GM19463 (cell line): ENCODE measurements around the gene RRP8.

Source experiments
- ATAC-seq: cut with Tn5 transposase; IDR thresholded peaks from one replicate; pipeline ENCODE4 v1.9.1; 2021; ENCODE audit warnings: mild to moderate bottlenecking, moderate library complexity; ENCODE audit not compliant: unreplicated experiment

The RRP8 gene

DNA sequence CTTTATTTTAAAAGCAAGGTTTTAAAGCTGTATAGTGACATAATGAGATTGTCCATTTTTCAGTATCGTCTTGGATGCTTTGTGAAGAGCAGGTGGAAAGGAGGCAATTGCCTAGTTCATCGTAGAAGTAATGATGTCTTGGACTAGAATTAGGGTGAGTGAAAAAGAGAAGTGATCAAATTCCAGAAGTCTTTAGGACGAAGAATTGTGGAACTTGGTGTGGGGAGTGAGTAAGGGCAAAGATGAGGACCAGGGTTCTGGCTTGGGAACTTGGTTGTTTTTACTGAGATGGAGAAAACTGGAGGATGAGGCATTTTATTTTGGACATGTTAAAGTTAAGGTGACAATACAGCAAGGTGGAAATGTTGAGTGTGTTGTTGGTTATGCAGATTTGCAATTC lies 1.4 kb upstream of the RRP8 start:
- ATAC-seq, result no peak

DNA sequence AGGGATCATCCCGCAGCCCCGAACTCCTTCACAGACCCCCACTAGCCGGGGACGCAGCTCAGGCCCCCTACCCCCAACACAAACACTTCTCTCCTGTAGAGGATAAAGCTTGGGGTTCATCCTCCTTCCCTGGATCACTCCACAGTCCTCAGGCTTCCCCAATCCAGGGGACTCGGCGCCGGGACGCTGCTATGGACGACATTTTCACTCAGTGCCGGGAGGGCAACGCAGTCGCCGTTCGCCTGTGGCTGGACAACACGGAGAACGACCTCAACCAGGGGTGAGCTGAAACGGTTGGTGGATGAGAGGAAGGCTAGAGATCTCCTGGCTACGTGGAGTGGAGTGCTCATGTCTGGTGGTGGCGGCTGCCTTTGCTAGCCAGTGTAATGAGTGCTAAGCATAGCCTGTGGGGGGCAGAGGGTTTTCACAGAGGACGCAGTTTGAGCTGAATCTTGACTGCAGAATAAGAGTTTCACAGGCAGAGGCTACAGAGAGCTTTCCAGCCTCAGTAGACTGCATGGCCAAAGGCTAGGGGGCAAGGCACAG lies 738 bp upstream of the RRP8 start:
- peak; percentile 34 for ATAC-seq

DNA sequence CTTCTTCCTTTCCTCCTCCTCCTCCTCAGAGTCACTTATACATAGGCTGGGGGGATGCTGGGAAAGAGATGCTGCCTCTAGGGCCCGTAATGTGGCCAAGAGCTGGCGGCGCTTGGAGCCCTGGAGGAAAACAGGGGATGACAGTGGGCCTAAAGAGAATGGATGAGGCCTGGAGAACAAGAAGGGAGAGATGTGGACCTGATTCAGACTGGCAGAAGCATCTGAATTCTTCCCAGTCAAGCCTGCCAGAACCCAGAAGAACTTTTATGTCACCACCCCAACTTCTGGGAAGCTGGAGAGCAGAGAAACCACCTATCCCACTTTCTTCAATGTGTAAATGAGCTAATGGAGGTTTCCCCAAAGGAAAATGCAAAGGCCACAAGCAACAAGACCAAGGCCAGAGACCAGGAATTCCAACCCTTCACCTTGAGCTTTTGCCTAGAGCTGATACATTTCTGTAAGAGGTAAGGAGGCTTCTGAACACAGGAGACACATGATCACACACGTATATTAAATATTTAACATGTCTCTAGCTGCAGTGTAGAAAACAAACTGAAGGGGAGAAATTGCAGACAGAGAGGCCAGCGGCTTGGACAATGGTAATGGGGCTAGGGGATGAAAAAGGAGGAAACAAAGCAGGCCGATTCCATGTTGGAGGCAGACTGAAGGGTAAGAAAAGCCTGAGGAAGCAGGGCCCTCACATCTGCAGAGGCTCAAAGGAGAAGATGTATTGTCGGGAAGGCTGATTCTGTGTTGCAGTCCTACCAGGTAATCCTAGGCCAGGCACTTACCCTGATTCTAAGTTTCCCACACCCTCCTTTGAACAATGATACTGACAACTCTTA lies 1.1 kb downstream of the RRP8 start:
- no peak for ATAC-seq

DNA sequence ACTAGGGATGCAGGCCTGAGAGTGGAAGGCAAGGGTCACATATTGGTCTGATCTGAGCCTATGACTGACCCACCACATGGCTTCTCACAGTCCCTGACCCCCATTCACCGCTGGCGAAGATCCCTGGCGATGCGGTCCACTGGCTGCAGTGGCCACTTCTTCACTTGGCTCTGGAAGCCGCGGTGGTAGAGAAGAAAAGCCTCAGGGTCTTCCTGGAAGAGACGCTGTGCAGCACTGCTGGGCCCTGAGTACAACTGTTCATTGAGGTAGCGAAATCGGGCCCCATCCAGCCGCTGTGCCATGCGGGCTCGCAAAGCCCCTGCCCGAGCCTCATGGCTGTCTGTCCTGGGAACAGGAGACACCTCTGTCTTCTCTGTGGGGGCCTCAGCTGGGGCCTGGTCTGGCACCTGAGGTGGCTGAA lies 2.4 kb downstream of the RRP8 start:
- ATAC-seq, result no peak

DNA sequence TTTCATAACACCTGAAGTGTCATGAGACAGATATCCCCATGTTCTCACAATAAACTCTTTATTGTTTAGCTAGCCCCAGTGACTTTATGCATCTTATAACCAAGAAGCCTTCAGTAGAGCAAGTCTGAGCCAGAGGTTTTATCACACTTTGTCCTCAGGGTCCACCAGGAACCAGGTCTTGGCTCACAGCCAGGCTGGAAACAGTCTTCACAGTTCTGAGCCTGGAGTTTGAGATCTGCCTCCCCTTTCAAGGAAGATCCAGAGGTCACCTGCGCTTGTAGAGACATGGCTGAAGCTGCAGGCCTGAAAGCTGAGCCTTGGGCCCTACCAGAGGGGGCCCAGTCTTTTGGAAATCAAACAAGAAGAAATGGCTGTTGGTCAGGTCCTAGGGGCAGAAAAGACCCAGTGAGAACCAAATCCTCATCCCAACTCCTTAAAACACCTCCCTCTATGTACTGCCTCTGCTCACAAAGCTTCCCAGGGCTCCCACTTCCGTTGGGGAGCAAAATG lies 3.5 kb downstream of the RRP8 start:
- ATAC-seq, result no peak

GRCh38 chr11:6599449-6599848 lies 4.0 kb downstream of the RRP8 start:
- ATAC-seq, result no peak

DNA sequence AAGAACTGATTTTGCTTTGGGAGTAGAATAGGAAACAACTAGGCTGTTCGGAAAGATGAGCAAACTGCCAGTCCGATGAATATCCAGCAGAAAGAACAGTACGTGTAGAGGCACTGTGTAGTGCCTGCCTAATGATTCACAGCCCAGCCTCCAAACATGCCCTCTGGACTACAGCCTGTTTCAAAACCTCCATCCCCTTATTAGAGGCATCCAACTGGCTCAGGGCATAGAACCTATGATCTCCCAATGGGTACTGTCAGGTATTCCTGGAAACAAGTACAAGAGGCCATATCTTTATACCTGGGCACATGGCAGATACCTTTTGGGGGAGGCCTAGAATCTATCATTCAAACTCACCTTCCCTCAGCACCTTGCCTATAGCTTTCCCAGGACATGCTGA lies 4.9 kb downstream of the RRP8 start:
- no peak for ATAC-seq

DNA sequence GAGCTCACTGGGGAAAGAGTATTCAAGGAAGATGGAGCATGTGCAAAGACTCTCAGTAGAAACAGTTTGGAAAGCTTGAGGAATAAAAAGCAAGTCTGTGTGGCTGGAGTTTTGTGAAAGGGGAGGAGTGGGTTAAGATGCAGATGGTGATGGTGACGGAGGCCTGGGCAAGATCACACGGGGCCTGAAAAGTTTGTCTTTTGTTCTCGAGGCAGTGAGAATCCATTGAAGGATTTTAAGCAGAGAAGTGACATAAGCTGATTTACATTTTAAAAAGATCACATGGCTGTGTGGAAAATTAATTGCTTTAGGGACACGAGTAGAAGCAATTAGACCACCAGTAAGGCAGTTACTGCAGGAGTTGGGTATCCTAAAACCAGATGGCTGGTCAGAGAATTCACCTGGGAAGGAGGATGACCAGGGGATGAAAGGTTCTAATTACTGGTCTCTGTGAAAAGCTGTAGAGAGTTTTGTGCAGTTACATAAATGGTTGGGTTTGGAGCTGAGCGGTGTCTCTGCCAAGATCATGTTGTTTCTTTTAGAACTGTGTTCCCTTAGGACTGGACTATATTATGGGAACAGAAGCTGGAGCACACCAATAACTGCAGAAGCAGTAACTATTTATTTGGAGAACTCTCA lies 7.1 kb downstream of the RRP8 start:
- no peak for ATAC-seq

DNA sequence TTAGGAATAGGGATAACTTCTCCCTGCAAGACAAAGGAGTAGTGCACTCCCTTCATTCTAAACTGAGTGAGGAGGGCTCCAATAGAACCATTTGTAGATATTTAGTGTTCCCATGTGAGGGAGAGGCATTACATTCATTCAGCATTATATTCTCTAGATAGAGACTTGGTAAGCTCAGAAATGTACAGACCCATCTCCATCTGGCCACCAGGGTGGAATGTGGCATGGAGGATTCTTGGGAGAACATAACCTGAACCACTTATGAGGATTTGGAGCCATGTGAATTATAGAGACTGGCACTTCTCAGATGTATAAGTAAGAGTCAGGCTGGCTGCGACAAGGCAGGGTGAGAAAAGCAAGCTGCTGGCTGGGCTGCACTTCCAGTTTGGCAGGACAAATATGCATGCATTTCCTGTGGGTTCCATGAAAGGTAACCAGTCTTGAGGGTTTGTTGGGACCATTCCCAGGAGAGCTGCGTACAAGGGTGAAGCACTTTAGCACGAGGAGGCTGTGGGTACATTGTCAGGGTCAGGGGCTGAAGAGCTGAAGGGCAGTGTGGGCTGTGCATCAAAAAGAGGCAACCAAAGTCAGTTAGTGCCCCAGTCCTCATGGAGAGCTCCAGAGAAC lies 9.2 kb downstream of the RRP8 start:
- ATAC-seq, result no peak

DNA sequence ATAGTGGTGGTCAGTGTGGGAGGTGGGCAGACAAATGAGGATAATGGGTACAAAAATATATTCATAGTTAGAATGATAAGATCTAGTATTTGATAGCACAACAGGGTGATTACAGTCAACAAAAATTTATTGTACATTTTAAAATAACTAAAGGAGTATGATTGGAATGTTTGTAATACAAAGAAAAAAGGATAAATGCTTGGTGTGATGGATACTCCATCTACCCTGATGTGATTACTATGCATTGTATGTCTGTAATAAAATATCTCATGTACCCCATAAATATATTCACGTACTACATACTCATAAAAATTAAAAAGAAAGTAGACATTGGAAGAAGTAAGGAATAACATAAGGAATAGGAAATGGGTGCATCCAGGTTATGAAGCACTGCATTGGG lies 15.4 kb downstream of the RRP8 start:
- no peak for ATAC-seq

DNA sequence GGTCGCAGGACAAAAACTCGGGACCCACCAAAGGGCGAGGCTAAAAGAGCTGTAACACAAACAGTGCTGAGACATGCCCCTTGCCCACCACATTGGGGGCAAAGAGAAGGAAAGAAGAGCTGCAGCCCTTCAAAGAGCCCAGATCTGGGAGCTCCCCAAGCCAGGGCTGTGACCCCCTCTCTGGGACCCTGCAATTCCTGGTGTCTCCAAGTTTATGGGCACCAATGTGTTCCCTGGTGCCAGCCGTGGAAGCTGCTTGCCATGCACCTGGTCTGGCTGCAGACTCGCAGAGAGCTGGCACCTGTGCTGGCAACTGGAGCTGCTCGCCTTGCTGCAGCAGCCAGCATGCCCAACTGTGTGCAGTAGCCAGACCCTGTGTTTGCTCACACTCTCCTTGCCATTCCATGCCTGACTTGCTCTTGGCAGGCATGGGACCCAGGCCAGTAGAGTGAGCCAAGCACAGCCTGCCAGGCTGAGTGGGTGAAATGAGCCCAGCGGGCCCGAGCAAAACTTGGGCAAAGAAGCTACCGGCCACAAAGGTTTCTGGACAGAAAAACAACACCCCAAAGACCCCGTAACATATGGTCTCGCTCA lies 16.0 kb downstream of the RRP8 start:
- no peak for ATAC-seq

- no peak for ATAC-seq
These were observed 16.7 kb downstream of the RRP8 start for GRCh38 chr11:6586434-6587359.

GRCh38 chr11:6584528-6584927 lies 18.9 kb downstream of the RRP8 start:
- no peak for ATAC-seq

DNA sequence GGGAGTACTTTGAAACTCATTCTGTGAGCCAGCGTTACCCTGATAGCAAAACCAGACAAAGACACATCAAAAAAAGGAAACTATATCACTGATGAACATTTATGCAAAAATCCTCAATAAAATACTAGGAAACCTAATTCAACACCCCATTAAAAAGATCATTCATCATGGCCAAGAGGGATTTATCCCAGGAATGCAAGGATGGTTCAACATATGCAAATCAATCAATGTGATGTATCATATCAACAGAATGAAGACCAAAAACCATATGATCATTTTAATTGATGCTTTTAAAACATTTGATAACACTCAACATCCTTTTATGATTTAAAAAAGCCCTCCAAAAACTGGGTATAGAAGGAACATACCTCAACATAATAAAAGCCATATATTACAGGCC lies 19.8 kb downstream of the RRP8 start:
- no peak for ATAC-seq

GRCh38 chr11:6579681-6580080 lies 23.7 kb downstream of the RRP8 start:
- ATAC-seq, result no peak

DNA sequence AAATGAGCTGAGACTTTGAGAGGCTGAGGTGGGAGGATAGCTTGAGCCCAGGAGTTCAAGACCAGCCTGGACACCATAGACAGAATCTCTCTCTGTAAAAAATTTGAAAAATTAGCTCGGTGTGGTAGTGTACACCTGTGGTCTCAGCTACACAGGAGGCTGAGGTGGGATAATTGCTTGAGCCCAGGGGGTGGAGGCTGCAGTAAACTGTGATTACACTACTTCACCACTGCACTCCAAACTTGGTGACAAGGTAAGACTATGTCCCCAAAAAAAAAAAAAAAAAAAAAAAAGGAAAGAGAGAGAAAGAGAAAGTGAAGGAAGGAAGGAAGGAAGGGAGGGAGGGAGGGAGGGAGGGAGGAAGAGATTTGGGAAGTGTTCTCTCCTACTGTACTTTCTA lies 25.3 kb downstream of the RRP8 start:
- no peak for ATAC-seq

DNA sequence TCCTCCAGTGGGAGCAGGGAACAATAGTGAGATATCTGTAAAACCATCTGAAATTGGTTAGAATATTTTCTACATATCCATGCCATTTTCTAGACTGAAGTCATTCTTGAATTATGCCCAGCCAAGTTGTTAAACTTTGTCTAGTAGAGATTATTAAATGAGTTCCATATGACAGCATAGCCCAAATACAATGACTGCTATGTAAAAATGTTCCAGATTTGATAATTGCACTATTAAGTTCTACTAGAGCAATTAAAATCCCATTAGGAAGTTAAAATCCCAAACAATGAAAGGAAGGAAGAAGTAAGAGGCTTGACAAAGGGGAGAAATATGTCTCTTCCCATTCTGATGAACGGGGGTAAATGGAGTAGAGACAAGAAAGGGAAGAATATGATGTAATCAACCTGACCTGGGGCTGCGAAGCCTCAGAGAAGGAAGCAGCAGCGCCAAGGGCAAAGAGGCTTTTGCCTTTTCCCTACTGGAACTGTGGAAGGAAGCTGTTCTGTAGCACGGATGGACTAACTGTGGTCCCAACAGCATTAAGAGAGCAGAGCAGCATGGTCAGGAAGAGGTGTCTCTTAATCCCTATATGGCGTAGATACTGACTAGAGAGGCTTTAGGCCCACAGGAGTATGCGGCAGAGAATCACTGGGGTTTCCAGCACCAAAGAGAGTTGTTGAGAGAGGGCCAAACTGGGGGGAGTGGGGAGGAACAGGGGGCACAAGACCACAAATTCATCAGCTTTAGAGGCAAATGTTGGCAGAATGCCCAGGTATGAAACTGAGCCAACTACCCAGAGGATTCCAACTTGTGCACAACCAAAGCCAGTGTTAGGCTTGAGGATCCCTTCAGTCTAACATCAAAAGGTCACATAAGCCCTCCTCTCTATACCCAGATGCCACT lies 26.7 kb downstream of the RRP8 start:
- ATAC-seq, result no peak

GRCh38 chr11:6574816-6575715 lies 28.4 kb downstream of the RRP8 start:
- ATAC-seq, result no peak
